RWPE1 (cell line): Measurements from ENCODE around the gene DCAF12L1.

ENCODE experiments used
- CTCF ChIA-PET: fragments of 350-600 bp; sonication (Branson Sonifier 250); formaldehyde crosslinking; extraction: SDS; loops from one replicate; lab custom pipeline; 2021; lab: Yijun Ruan, JAX
- POLR2A ChIA-PET: fragments of 400-600 bp; formaldehyde crosslinking; extraction: SDS; loops from one replicate; lab custom pipeline; 2020; ENCODE audit warnings: antibody characterized with exemption; ENCODE audit not compliant: low non-redundant PET; lab: Yijun Ruan, JAX
- DNase-seq: peaks from one replicate; pipeline ENCODE4 v3.0.0; 2012; ENCODE audit warnings: low spot score
- H3K27ac ChIP-seq: fragments of 450-650 bp; 2 replicates; pipeline ENCODE4 v1.5.1; 2017
- TF ChIP-seq, protein P1 (sequence below): fragments of 450-650 bp; conservative IDR thresholded peaks from 2 replicates; pipeline ENCODE4 v1.5.1; 2017; ENCODE audit warnings: low read depth, mild to moderate bottlenecking

Gene DCAF12L1

DNA sequence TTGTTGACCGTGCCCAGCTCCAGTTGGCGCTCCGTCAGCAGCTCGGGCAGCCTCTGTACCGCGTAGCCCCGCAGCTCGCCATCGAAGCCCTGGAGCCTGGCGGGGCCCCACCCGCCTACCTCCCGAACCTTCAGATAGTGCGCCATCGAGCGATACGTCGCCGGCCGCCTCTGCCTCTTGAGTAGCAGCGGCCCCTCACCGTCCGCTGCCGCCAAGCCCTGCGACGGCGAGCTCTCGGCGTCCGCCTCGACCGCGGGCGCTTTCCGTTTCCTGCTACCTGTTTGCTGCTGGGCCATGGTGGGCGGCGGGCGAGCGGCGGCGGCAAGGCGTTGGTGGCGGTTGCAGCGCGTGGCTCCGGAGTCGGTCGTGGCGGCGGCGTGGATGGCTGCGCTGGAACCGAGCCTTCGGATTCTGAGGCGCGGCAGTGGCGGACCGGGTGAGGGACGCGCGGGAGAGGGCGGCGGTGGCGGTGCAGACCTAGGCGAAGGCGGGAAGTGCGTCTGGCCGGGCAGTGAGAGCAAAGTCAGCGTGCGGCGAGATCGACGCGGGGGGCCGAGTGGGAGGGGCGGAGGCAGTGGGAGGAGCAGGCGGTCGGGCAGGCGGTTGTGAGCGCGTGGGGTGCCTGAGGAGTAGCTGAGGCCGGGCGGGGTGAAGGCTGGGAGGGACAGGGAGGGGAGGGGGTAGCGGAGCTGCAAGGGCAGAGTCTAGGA, at the start of gene DCAF12L1:
Gene DCAF12L1, minus strand, starts transcription at position 502 of the 710 bp plus-strand sequence. Its CDS starts 206 bp downstream, at position 296.
- no peak within 1 kb of the TSS for H3K27ac ChIP-seq
- no peak for DNase-seq
- POLR2A ChIA-PET: no interaction called here
- TF ChIP-seq, protein P1, sequence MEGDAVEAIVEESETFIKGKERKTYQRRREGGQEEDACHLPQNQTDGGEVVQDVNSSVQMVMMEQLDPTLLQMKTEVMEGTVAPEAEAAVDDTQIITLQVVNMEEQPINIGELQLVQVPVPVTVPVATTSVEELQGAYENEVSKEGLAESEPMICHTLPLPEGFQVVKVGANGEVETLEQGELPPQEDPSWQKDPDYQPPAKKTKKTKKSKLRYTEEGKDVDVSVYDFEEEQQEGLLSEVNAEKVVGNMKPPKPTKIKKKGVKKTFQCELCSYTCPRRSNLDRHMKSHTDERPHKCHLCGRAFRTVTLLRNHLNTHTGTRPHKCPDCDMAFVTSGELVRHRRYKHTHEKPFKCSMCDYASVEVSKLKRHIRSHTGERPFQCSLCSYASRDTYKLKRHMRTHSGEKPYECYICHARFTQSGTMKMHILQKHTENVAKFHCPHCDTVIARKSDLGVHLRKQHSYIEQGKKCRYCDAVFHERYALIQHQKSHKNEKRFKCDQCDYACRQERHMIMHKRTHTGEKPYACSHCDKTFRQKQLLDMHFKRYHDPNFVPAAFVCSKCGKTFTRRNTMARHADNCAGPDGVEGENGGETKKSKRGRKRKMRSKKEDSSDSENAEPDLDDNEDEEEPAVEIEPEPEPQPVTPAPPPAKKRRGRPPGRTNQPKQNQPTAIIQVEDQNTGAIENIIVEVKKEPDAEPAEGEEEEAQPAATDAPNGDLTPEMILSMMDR: no peak
- CTCF ChIA-PET: no interaction called here

DNA sequence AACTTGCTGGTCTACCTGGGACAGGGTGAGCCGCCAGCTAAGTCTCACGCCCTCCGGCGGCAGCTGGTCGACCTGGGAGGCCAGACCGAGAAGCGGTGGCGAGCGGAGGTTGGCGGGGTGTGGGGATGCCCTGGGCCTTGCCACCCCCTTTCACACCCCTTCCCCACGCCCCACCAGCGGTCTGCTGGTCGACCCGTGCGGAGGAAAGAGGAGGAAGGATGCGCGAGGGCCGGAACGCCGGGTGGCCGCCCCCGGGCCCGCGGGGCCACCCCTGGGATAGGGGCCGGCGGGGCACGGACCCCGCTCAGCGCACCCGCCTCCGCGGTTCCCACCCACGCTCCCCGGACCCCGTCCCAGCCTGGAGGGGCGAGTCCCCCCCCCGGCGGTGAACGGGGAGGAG, 28.3 kb upstream of the DCAF12L1 start:
- CTCF ChIA-PET: no interaction called here
- TF ChIP-seq, protein P1: no peak
- DNase-seq: no peak
- POLR2A ChIA-PET: no interaction called here
- no peak overlapping the region for H3K27ac ChIP-seq

DNA sequence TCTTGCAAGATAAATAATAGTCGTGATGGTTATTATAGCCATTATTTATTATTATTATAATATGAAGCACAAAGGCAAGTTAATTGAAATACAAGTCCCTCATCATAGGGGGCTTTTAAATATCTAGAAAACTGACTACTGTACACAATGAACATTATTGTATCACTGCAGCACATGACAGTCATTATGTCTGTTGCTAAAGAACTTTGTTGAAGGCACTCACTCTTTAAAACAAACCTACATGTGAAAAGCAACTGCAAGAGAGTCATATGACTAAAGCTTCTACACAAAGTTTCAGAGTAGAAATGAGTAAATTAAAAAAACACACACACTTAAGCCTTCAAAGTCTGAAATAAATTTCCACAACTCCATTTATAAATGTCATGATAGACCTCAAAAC, 23.3 kb upstream of the DCAF12L1 start:
- ChIA-PET POLR2A (no interaction called here), CTCF (no interaction called here)
- no peak overlapping the region for H3K27ac ChIP-seq
- TF ChIP-seq, protein P1: no peak
- DNase-seq: no peak

DNA sequence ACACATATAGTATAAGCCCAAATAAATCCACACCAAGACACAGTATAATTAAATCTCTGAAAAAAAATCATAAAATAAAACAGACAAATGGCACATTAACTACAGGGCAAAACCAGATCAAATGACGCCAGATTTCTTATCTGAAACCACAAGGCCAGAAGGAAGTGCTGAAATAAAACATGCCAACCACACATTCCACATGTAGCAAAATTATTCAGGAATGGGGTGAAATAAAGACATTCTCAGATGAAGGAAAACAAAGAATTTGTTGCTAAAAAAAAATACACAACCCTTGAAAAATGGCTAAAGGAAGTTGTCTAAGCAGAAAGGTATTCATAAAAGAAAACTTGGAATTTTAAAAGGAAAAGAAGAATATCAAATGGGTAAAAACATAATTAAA, 4.5 kb upstream of the DCAF12L1 start:
- TF ChIP-seq, protein P1: no peak
- H3K27ac ChIP-seq: no peak overlapping the region
- ChIA-PET POLR2A (no interaction called here), CTCF (no interaction called here)
- DNase-seq: no peak

DNA sequence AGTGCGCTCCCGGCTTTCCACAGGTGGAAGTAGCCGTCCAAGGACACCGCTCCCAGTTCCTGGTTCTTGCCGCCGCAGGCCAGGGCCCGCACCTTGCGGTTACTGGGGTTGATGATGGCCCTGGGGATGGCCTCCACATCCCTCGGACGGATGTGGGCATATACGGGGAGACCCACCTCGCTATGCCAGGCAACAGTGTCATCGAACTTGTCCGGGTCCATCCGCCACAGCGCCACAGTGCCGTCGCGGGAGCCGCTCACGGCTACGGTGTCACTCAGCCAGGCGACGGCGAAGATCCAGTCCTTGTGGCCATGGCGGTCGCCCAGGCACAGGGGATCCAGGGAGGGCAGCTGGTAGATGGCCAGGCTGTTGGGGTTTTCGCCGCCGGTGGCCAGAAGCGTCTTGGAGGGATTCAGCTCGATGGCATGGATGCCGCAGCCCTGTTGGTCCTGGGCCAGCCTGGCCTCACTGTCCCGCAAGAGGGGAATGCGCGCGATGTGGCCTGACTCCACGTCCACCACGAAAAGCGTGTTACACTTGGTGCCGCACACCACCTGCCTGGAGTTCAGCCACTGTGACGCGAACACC, 795 bp downstream of the DCAF12L1 start:
- CTCF ChIA-PET: no interaction called here
- TF ChIP-seq, protein P1: no peak
- no peak overlapping the region for H3K27ac ChIP-seq
- POLR2A ChIA-PET: no interaction called here
- DNase-seq: no peak

DNA sequence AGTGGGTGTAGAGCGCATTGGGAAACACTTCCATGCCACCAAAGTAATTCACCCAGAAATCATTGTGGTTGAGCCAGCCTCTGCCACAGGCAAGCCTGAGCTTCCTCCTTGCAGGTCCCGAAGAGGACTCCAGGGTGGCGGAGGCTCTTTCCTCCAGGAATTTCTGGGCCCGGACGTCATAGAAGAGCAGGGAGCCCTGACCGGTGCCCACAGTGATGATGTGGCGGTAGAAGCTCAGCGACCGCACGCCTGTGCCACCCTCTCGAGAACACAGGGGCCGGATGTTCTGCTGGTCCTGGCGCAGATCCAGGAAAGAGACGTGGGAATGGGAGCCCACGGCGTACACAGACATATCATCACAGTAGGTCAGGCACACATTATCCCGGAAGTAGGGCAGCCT, 1.3 kb downstream of the DCAF12L1 start:
- ChIA-PET POLR2A (no interaction called here), CTCF (no interaction called here)
- H3K27ac ChIP-seq: no peak overlapping the region
- no peak for DNase-seq
- TF ChIP-seq, protein P1: no peak
